OCI-LY7 (cell line): Measurements from ENCODE around the gene BDH1.

ENCODE experiments used
- EZH2phosphoT487 ChIP-seq: fragments of 200-600 bp; sonication (generic); IDR thresholded peaks from 2 replicates; pipeline ENCODE4 v1.6.1; 2018; ENCODE audit warnings: low read depth, borderline replicate concordance, mild to moderate bottlenecking, mixed run types, antibody characterized with exemption, low read length, moderate library complexity, mixed read lengths
- TF ChIP-seq, protein P1 (sequence below): fragments of 200-600 bp; sonication (generic); conservative IDR thresholded peaks from 2 replicates; pipeline ENCODE4 v1.5.1; 2014; ENCODE audit warnings: mild to moderate bottlenecking, antibody characterized with exemption, low read length, moderate library complexity, mixed read lengths

DNA sequence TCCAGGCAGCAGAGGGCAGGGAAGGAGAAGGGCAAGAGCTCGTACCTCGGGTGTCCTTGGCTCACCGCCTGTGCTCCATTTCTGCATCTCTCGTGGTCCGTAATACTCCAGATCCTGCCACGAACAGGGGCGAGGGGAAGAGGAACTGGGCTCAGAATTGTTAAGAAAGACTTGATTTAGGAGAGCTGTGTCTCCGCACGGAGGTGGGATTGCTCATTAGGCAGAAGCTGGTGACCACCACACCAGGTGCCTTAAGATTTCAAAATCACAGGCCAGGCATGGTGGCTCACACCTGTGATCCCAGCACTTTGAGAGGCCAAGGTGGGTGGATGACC, 37.2 kb upstream of the BDH1 start:
- TF ChIP-seq, protein P1, sequence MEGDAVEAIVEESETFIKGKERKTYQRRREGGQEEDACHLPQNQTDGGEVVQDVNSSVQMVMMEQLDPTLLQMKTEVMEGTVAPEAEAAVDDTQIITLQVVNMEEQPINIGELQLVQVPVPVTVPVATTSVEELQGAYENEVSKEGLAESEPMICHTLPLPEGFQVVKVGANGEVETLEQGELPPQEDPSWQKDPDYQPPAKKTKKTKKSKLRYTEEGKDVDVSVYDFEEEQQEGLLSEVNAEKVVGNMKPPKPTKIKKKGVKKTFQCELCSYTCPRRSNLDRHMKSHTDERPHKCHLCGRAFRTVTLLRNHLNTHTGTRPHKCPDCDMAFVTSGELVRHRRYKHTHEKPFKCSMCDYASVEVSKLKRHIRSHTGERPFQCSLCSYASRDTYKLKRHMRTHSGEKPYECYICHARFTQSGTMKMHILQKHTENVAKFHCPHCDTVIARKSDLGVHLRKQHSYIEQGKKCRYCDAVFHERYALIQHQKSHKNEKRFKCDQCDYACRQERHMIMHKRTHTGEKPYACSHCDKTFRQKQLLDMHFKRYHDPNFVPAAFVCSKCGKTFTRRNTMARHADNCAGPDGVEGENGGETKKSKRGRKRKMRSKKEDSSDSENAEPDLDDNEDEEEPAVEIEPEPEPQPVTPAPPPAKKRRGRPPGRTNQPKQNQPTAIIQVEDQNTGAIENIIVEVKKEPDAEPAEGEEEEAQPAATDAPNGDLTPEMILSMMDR: no peak
- TF ChIP-seq EZH2phosphoT487: no peak
